Activated CD4-positive, alpha-beta T cell treated with anti-CD3 and anti-CD28 coated beads, Interleukin-2, amount 50 U/mL, for 16 hours (primary cell): ENCODE data around the gene MEP1A.
"Not testable (repeated sequence)": the region's sequence is repeated elsewhere in the genome, so short reads cannot be mapped to it uniquely, and the experiment has no call there.

Experiments
- DNase-seq: peaks from one replicate; pipeline ENCODE4 v3.0.0-alpha.2; 2020

MEP1A gene

DNA sequence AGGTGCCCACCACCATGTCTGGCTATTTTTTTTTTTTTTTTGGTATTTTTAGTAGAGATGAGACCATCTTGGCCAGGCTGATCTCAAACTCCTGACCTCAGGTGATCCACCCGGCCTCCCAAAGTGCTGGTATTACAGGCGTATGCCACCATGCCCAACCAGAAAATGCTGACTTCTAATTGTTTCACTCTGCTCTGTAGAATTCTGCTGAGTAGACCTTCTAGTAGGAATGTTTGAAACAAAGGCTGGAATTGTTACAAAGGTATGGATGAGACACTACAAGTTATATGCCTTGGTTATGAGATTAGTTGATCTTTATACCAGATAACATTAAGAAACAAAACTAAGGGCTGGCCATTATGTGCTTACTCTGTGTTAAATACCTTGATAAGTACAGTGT is 44.8 kb downstream of the MEP1A start:
- DNase-seq = no peak

DNA sequence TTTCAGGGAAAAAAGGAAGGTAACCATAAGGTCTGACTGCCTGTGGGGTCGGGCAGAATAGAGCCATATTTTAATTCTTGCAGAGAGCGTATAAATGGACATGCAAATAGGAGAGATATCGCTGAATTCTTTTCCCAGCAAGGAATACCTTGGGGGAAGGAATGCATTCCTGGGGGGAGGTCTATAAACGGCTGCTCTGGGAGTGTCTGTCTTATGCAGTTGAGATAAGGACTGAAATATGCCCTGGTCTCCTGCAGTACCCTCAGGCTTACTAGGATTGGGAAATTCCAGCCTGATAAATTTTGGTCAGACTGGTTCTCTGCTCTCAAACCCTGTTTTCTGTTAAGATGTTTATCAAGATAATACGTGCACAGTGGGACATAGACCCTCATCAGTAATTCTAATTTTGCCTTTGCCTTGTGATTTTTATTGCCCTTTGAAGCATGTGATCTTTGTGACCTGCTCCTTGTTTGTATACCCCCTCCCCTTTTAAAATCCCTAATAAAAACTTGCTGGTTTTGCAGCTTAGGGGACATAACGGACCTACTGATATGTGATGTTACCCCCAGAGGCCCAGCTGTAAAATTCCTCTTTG is 49.2 kb downstream of the MEP1A start:
- not testable (repeated sequence) for DNase-seq

DNA sequence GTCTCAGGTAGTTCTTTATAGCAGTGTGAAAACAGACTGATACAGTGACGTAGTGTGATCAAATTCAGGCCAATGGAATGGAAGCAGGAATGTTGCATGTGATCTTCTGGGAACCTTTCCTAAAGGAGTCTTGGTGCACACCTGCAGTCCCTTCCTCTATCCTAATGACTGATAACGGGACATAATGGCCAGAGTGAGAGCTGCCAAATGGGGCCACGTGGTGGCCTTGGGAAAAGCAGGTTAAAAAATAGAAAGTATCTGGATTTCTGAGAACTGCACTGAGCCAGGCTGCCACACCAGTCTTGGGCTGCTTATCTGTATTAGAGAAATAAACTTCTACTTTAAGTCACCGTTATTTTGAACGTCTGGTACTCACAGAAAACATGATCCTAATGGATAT is 51.9 kb downstream of the MEP1A start:
- DNase-seq = no peak

DNA sequence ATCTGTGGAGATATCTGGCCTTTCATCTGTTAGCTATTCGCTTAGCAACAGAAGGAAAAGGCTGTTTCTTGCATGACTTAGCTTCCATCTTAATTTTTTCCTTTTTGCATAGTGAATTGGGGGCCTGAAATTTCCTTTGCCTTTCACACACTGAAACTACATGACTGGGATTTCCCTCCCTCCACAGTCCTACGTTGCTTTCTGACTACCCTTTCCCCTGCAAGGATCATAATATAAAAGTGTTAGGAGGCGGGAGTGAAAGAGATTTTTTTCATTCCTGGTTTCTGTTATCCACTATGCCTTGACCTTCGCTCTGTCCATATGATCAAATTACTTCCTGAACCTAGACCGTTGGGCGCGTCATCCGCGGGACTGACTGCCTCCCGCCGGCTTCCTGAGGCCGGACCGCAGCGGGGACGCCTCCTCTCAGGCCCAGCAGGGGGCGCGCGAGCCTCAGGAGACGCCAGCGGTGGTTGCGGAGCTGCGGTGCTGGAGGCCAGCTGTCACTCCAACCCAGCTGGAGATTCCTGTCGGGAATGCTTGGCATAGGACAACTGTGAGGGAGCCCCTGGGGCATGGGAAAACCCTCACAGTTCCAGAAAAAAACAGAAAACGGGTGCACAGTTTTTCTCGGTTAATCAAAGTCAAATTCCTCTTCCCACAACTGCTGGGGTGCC is 55.6 kb downstream of the MEP1A start:
- DNase-seq = peak; percentile 63

GRCh38 chr6:46849361-46849690 is 56.1 kb downstream of the MEP1A start:
- no peak for DNase-seq

DNA sequence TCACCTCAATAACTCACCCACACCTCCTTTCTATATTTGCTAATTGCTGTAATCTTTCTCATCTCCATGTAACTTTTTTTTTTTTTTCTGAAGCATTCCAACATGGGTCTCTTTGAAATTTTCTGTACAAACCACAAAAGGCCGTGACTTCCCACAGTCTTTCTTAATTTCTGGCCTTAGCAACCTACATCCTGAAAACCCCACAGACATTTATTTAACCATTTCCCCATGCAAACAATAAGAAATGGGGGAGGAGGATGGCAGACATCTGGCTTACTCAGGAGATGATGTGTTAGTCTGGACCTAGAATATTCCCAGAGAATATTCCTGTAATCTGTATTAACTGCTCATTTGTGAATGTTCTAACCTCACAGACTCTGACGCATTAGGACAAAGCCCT is 57.6 kb downstream of the MEP1A start:
- no peak for DNase-seq

DNA sequence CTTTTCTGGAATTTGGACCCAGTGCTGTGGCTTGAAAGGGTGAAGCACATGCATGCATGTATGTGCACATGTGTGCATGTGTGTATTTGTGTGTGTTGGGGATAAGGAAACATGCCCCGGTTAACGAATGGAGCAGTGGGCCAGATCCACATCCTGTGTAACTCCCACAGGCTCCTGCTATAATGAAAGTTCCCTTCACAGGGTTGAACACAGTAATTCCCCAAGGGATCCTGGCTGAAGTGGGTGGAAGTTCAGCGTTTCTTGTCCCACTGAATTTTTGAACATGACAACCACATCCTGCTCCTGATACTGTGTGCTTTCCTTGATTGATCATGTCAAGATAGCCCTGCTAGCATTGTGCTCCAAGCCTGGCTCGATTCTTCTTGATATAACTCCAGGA is 58.4 kb downstream of the MEP1A start:
- not testable (repeated sequence) for DNase-seq

DNA sequence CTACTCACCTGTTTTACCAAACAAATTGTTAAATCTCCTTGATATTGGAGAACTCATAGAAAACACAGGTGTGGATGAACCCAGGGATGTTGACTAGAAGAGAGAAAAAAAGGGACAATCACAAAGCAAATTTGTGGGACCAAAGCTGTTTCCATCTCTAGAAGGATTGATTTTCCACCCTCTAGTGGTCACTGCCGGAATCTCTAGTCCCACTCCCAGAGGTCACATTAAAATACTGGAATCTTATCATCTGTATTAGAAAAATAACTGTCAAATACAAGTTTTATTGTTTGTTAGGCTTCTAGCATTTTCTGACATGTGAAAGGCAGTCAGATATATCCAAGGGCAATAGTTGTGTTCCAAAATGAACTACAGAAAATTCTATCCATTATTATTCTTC is 62.8 kb downstream of the MEP1A start:
- DNase-seq = peak; percentile 3

DNA sequence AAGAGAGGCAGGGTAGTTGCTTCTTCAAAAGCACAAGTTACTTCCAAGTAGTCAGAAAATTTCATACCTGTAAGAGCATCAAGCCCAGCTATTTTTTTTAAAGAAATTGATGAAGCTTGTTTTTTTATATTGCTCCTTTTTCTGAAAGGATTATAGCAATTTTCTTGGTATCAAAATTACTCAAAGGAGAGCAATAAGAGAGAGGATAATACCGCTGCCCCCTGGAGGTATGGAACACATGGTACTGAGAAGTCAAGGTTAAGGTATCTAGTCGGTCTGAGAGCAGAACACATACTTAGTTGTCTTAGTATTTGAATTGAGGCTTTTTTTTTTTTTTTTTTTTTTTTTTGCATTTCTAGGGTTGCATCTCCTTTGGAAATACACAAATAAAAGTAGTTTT is 69.2 kb downstream of the MEP1A start:
- no peak for DNase-seq

- DNase-seq = no peak
These were observed 70.6 kb downstream of the MEP1A start for GRCh38 chr6:46863791-46864190.

- no peak for DNase-seq
These were observed 72.0 kb downstream of the MEP1A start for GRCh38 chr6:46865221-46865620.

GRCh38 chr6:46867411-46867810 is 74.2 kb downstream of the MEP1A start:
- no peak for DNase-seq

GRCh38 chr6:46876126-46876525 is 82.9 kb downstream of the MEP1A start:
- DNase-seq = no peak

GRCh38 chr6:46879003-46879402 is 85.8 kb downstream of the MEP1A start:
- DNase-seq = no peak

GRCh38 chr6:46882645-46883044 is 89.5 kb downstream of the MEP1A start:
- no peak for DNase-seq

DNA sequence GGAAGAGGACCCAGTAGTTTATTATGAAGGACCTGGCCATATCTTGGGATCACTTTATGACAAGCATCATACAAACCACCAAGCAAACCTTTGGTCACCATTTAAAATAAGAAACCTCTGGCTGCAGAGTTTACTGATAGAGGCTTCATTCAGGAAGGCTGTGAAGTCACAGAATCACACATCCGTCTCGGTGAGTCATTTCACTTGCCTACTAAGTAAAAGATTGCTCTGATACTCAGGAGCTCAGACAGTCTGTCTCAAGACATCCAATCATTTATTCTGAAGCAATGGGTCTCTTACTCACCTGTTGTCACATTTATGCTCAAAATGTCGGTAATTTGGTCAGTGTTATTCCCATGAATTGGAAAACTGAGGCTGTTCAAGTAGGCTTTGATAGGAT is 94.8 kb downstream of the MEP1A start:
- no peak for DNase-seq

GRCh38 chr6:46888578-46888977 is 95.4 kb downstream of the MEP1A start:
- no peak for DNase-seq
